GM08714 (cell line): ENCODE results near the gene CORO2A.
"Not testable (repeated sequence)": the region's sequence is repeated elsewhere in the genome, so short reads cannot be mapped to it uniquely, and the experiment has no call there.

ENCODE experiments used
- H3K4me3 ChIP-seq: fragments of 200-500 bp; sonication (Bioruptor generic); 2 replicates; pipeline ENCODE4 v1.5.1; 2014; ENCODE audit warnings: mild to moderate bottlenecking, low read length, inconsistent platforms
- ZNF274 ChIP-seq: IDR thresholded peaks from 2 replicates; pipeline ENCODE4 v1.6.1; 2012; ENCODE audit warnings: mild to moderate bottlenecking, low read depth, low read length

The CORO2A gene

GRCh38 chr9:98100456-98100855 lies 92.0 kb downstream of the CORO2A start:
- no peak overlapping the region for H3K4me3 ChIP-seq
- TF ChIP-seq ZNF274 = no peak

GRCh38 chr9:98099898-98100297 lies 92.5 kb downstream of the CORO2A start:
- no peak overlapping the region for H3K4me3 ChIP-seq
- TF ChIP-seq ZNF274 = no peak

GRCh38 chr9:98099346-98099745 lies 93.1 kb downstream of the CORO2A start:
- no peak for TF ChIP-seq ZNF274
- no peak overlapping the region for H3K4me3 ChIP-seq

- TF ChIP-seq ZNF274 = no peak
- no peak overlapping the region for H3K4me3 ChIP-seq
Measured at GRCh38 chr9:98097836-98098235, 94.6 kb downstream of the CORO2A start.

GRCh38 chr9:98096091-98096490 lies 96.3 kb downstream of the CORO2A start:
- H3K4me3 ChIP-seq = no peak overlapping the region
- TF ChIP-seq ZNF274 = no peak

- no peak overlapping the region for H3K4me3 ChIP-seq
- no peak for TF ChIP-seq ZNF274
Measured at GRCh38 chr9:98095401-98095800, 97.0 kb downstream of the CORO2A start.

- TF ChIP-seq ZNF274 = no peak
- no peak overlapping the region for H3K4me3 ChIP-seq
Measured at GRCh38 chr9:98094851-98095250, 97.6 kb downstream of the CORO2A start.

- no peak overlapping the region for H3K4me3 ChIP-seq
- no peak for TF ChIP-seq ZNF274
Measured at GRCh38 chr9:98094316-98094715, 98.1 kb downstream of the CORO2A start.

- TF ChIP-seq ZNF274 = no peak
- no peak overlapping the region for H3K4me3 ChIP-seq
Measured at GRCh38 chr9:98092613-98092931, 99.9 kb downstream of the CORO2A start.

- TF ChIP-seq ZNF274 = no peak
- H3K4me3 ChIP-seq = no peak overlapping the region
Measured at GRCh38 chr9:98091735-98092612, 100.5 kb downstream of the CORO2A start.

- H3K4me3 ChIP-seq = not testable (repeated sequence)
Measured at GRCh38 chr9:98090674-98091073, 101.8 kb downstream of the CORO2A start.

GRCh38 chr9:98087420-98088354 lies 104.8 kb downstream of the CORO2A start:
- no peak overlapping the region for H3K4me3 ChIP-seq
- TF ChIP-seq ZNF274 = no peak

GRCh38 chr9:98086461-98086860 lies 106.0 kb downstream of the CORO2A start:
- no peak overlapping the region for H3K4me3 ChIP-seq
- TF ChIP-seq ZNF274 = no peak

GRCh38 chr9:98085944-98086343 lies 106.5 kb downstream of the CORO2A start:
- no peak overlapping the region for H3K4me3 ChIP-seq
- no peak for TF ChIP-seq ZNF274

- no peak for TF ChIP-seq ZNF274
- no peak overlapping the region for H3K4me3 ChIP-seq
Measured at GRCh38 chr9:98085058-98085457, 107.4 kb downstream of the CORO2A start.
